Liver (tissue), 9 donors: Measurements from ENCODE around the gene GABBR2. TPM values are rescaled to one million over a fixed set of nuclear protein-coding genes. Genes with fewer than 3 reads are reported as not detected.

Source experiments
- DNase-seq: peaks from one replicate; pipeline ENCODE4 v3.0.0-alpha.2; 2017; ENCODE audit warnings: low spot score
- H3K27ac ChIP-seq, 2 donors: one replicate each; pipeline ENCODE4 v1.7.0; 2013; ENCODE audit warnings: inconsistent platforms in 2 of 2, low read length in 2 of 2, control low read depth in 1 of 2, low read depth in 1 of 2, mild to moderate bottlenecking in 1 of 2
- H3K27me3 ChIP-seq, 4 donors: one replicate each; pipeline versions ENCODE4 v1.6.1 to v1.7.0; 2013; ENCODE audit warnings: low read length in 3 of 4, inconsistent platforms in 1 of 4, mild to moderate bottlenecking in 1 of 4, moderate library complexity in 1 of 4; ENCODE audit not compliant: control insufficient read depth in 4 of 4, insufficient read depth in 4 of 4
- H3K36me3 ChIP-seq, 4 donors: one replicate each; pipeline versions ENCODE4 v1.6.1 to v1.7.0; 2013; ENCODE audit warnings: low read length in 3 of 4, mild to moderate bottlenecking in 3 of 4, low read depth in 1 of 4, moderate library complexity in 1 of 4; ENCODE audit not compliant: control insufficient read depth in 4 of 4, insufficient read depth in 3 of 4
- H3K4me1 ChIP-seq, 4 donors: one replicate each; pipeline versions ENCODE4 v1.6.1 to v1.7.0; 2013; ENCODE audit warnings: low read length in 3 of 4, mild to moderate bottlenecking in 3 of 4, moderate library complexity in 1 of 4; ENCODE audit not compliant: control insufficient read depth in 4 of 4, insufficient read depth in 4 of 4
- H3K4me3 ChIP-seq, 3 donors: one replicate each; pipeline versions ENCODE4 v1.6.1 to v1.7.0; 2013; ENCODE audit warnings: low read length in 3 of 3, control low read depth in 1 of 3, low read depth in 1 of 3, mild to moderate bottlenecking in 1 of 3
- H3K9ac ChIP-seq, 2 donors: one replicate each; pipeline ENCODE4 v1.7.0; 2013; ENCODE audit warnings: low read length in 2 of 2, mild to moderate bottlenecking in 2 of 2, moderate library complexity in 2 of 2, control low read depth in 1 of 2, low read depth in 1 of 2
- H3K9me3 ChIP-seq, 4 donors: one replicate each; pipeline versions ENCODE4 v1.6.1 to v1.7.0; 2013; ENCODE audit warnings: low read length in 3 of 4; ENCODE audit not compliant: control insufficient read depth in 4 of 4
- CTCF ChIP-seq: fragments of 150-350 bp; IDR thresholded peaks from 2 replicates; pipeline ENCODE4 v1.5.1; 2017; ENCODE audit warnings: improper control_type of control experiment, low read depth, low read length; ENCODE audit not compliant: missing input control
- EGR1 ChIP-seq, 2 donors: IDR thresholded peaks; 2 replicates each; pipeline ENCODE4 v1.6.1; 2016 to 2018; ENCODE audit warnings: antibody characterized with exemption in 2 of 2, low read depth in 2 of 2
- FOXA1 ChIP-seq: IDR thresholded peaks from 2 replicates; pipeline ENCODE4 v1.6.1; 2016; ENCODE audit warnings: antibody characterized with exemption
- FOXA2 ChIP-seq: IDR thresholded peaks from 2 replicates; pipeline ENCODE4 v1.6.1; 2016; ENCODE audit warnings: antibody characterized with exemption
- HNF4A ChIP-seq, 2 donors: conservative IDR thresholded peaks; 2 replicates each; pipeline ENCODE4 v1.6.1; 2016; ENCODE audit warnings: antibody characterized with exemption in 2 of 2, mild to moderate bottlenecking in 2 of 2
- HNF4G ChIP-seq: IDR thresholded peaks from 2 replicates; pipeline ENCODE4 v1.6.1; 2016; ENCODE audit warnings: antibody characterized with exemption
- MAX ChIP-seq: IDR thresholded peaks from 2 replicates; pipeline ENCODE4 v1.6.1; 2016; ENCODE audit warnings: antibody characterized with exemption
- NR2F2 ChIP-seq: IDR thresholded peaks from 2 replicates; pipeline ENCODE4 v1.6.1; 2016; ENCODE audit warnings: antibody characterized with exemption
- RAD21 ChIP-seq, 2 donors: IDR thresholded peaks; 2 replicates each; pipeline ENCODE4 v1.6.1; 2016; ENCODE audit warnings: antibody characterized with exemption in 2 of 2, mild to moderate bottlenecking in 2 of 2
- REST ChIP-seq: IDR thresholded peaks from 2 replicates; pipeline ENCODE4 v1.6.1; 2016; ENCODE audit warnings: antibody characterized with exemption, mild to moderate bottlenecking
- RXRA ChIP-seq, 2 donors: IDR thresholded peaks; 2 replicates each; pipeline ENCODE4 v1.6.1; 2017 to 2018; ENCODE audit warnings: antibody characterized with exemption in 2 of 2, mild to moderate bottlenecking in 1 of 2
- SP1 ChIP-seq: IDR thresholded peaks from 2 replicates; pipeline ENCODE4 v1.6.1; 2018; ENCODE audit warnings: antibody characterized with exemption, mild to moderate bottlenecking
- YY1 ChIP-seq: IDR thresholded peaks from 2 replicates; pipeline ENCODE4 v1.6.1; 2016; ENCODE audit warnings: antibody characterized with exemption, mild to moderate bottlenecking
- ZBTB33 ChIP-seq: IDR thresholded peaks from 2 replicates; pipeline ENCODE4 v1.6.1; 2016; ENCODE audit warnings: antibody characterized with exemption
- WGBS: extraction: QIAGEN DNeasy Blood & Tissue Kit; methylation state at CpG from one replicate; pipeline ENCODE4 v1.1.7; 2013; 5-methylcytosine and 5-hydroxymethylcytosine counted together
- polyA plus RNA-seq, 2 donors: library from polyadenylated mRNA; stranded (reverse) in 1 of 2; unstranded in 1 of 2; fragments of 200-250 nt in 1 of 2; fragments of >200 nt in 1 of 2; fragmentation: Nextera tagmentation in 1 of 2; extraction: Ambion mirVana in 1 of 2; gene quantifications; one replicate each; pipeline versions ENCODE4 v1.2.1 to v1.2.3, GENCODE V29; 2013 to 2015
- total RNA-seq, 2 donors: library from RNA; depleted of rRNA; stranded (reverse); fragments of >200 nt; gene quantifications; one replicate each; pipeline ENCODE4 v1.2.3, GENCODE V29; 2014
- donor health status: healthy.
- donor health status: healthy.
- donor health status: healthy.
- donor health status: healthy.
- donor health status: healthy.

Gene GABBR2
- total and polyA plus RNA-seq, 4 donors, result 0.03 to 0.23 (median 0.08) TPM; not detected in 1

GRCh38 chr9:98315551-98316060, 393.1 kb downstream of the GABBR2 start:
- H3K9me3 ChIP-seq, result no peaks in the 10 kb centered on the region
- H3K4me1 ChIP-seq, result peaks cover 0 to 13% (median 6%) of the 10 kb centered on the region in 4 donors
- H3K27ac ChIP-seq, result no peak overlapping the region
- H3K4me3 ChIP-seq, result no peak overlapping the region
- TF ChIP-seq HNF4G (peak; percentile 42), SP1 (peak; percentile 64), NR2F2 (peak; percentile 80), YY1 (no peak), RAD21 (IDR thresholded peaks at IDR 0.05) (peak; percentile 96), RXRA (IDR thresholded peaks at IDR 0.05) (peak; percentile 85 to 93), CTCF (peak; percentile 84), HNF4A (conservative IDR thresholded peaks at IDR 0.05) (peak; percentile 73 to 90), MAX (no peak)
- no peak overlapping the region for H3K9ac ChIP-seq
- peak; percentile 87 for DNase-seq
- 13% methylated on average over 9 of the region's 9 CpGs for WGBS
- no peaks in the 10 kb centered on the region for H3K27me3 ChIP-seq
- H3K36me3 ChIP-seq, result no peaks in the 10 kb centered on the region

GRCh38 chr9:98315067-98315453, 393.7 kb downstream of the GABBR2 start:
- Histone ChIP-seq H3K27ac (no peak overlapping the region), H3K27me3 (no peaks in the 10 kb centered on the region), H3K4me3 (no peak overlapping the region), H3K36me3 (no peaks in the 10 kb centered on the region), H3K9me3 (no peaks in the 10 kb centered on the region), H3K4me1 (peaks cover 0 to 13% (median 6%) of the 10 kb centered on the region in 4 donors), H3K9ac (no peak overlapping the region)
- no peak for TF ChIP-seq EGR1 (IDR thresholded peaks at IDR 0.05; ENCODE audit: low read depth in 2 of 2)
- no peak for DNase-seq
- WGBS, result 74% methylated on average over 7 of the region's 7 CpGs

GRCh38 chr9:98314381-98315066, 394.2 kb downstream of the GABBR2 start:
- DNase-seq, result no peak

More at GRCh38 chr9:98314381-98315066, 394.2 kb downstream of the GABBR2 start:
- Histone ChIP-seq H3K27me3 (no peaks in the 10 kb centered on the region), H3K9ac (no peak overlapping the region), H3K4me1 (peaks cover 0 to 13% (median 6%) of the 10 kb centered on the region in 4 donors), H3K27ac (no peak overlapping the region), H3K9me3 (no peaks in the 10 kb centered on the region), H3K4me3 (no peak overlapping the region), H3K36me3 (no peaks in the 10 kb centered on the region)
- TF ChIP-seq RAD21 (IDR thresholded peaks at IDR 0.05) (no peak), SP1 (no peak), FOXA2 (no peak), HNF4G (no peak), EGR1 (IDR thresholded peaks at IDR 0.05; ENCODE audit: low read depth in 2 of 2) (no peak), ZBTB33 (no peak), CTCF (no peak), REST (no peak), NR2F2 (no peak), YY1 (no peak), FOXA1 (no peak)
- WGBS, result 68% methylated on average over 6 of the region's 6 CpGs
